ENCODE data around the gene PPP2R5E.

The PPP2R5E gene

DNA sequence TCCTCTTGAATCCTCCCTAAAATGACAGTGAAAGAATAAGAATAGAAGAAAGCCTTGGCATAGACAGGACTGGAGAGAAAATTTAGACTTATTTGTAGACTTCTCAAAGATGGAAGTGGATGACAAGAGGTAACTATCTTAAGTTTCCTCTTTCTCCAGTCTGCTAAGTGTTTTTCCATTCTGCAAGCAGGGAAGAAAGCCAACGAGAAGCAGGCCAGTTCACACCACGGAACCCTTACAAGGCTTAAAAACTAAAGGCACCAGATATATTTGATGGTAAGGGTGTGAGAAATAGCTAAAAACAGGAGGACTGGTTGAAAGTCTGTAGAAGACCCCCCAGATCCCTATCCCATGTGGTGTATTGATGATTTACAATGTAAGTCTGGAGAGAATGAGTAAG, 141.5 kb downstream of the PPP2R5E start:
- H3K27me3 ChIP-seq (ENCODE audit: control insufficient read depth in 5 of 5, insufficient read depth in 4 of 5, low read length in 5 of 5) = no peaks in the 10 kb centered on the region

DNA sequence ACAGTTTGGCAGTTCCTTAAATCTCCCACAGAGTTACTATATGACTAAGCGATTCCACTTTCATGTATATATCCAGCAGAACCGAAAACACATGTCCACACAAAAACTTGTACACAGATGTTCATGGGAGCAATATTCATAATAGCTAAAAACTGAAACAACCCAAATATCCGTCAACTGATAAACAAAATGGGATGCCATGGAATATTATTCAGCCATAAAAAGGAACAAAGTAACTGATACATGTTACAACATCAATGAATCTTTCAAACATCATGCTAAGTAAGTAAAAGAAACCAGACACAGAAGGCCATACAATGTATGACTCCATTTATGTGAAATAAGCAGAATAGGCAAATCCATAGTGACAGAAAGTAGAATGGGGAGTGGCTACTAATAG, 144.2 kb downstream of the PPP2R5E start:
- no peaks in the 10 kb centered on the region for H3K27me3 ChIP-seq (ENCODE audit: control insufficient read depth in 5 of 5, insufficient read depth in 4 of 5, low read length in 5 of 5)
- H3K4me1 ChIP-seq (ENCODE audit: control insufficient read depth in 5 of 5, insufficient read depth in 5 of 5, low read length in 5 of 5) = no peaks in the 10 kb centered on the region
- H3K9ac ChIP-seq (ENCODE audit: low read length in 5 of 5) = no peak overlapping the region
- H3K4me3 ChIP-seq (ENCODE audit: low read depth in 1 of 5, low read length in 5 of 5) = no peak overlapping the region
- no peaks in the 10 kb centered on the region for H3K9me3 ChIP-seq (ENCODE audit: control insufficient read depth in 5 of 5, low read length in 5 of 5)
- peaks cover 7 to 22% (median 8%) of the 10 kb centered on the region in 5 donors for H3K36me3 ChIP-seq (ENCODE audit: control insufficient read depth in 5 of 5, insufficient read depth in 5 of 5, low read length in 5 of 5)
- H3K27ac ChIP-seq (ENCODE audit: low read depth, low read length) = no peak overlapping the region

More for the DNA sequence above, 141.5 kb downstream of the PPP2R5E start:
- H3K27ac ChIP-seq (ENCODE audit: low read depth, low read length) = no peak overlapping the region
- no peaks in the 10 kb centered on the region for H3K4me1 ChIP-seq (ENCODE audit: control insufficient read depth in 5 of 5, insufficient read depth in 5 of 5, low read length in 5 of 5)
- H3K36me3 ChIP-seq (ENCODE audit: control insufficient read depth in 5 of 5, insufficient read depth in 5 of 5, low read length in 5 of 5) = peaks cover 0 to 14% (median 0%) of the 10 kb centered on the region in 5 donors
- H3K9ac ChIP-seq (ENCODE audit: low read length in 5 of 5) = no peak overlapping the region
- H3K9me3 ChIP-seq (ENCODE audit: control insufficient read depth in 5 of 5, low read length in 5 of 5) = no peaks in the 10 kb centered on the region
- H3K4me3 ChIP-seq (ENCODE audit: low read depth in 1 of 5, low read length in 5 of 5) = no peak overlapping the region

DNA sequence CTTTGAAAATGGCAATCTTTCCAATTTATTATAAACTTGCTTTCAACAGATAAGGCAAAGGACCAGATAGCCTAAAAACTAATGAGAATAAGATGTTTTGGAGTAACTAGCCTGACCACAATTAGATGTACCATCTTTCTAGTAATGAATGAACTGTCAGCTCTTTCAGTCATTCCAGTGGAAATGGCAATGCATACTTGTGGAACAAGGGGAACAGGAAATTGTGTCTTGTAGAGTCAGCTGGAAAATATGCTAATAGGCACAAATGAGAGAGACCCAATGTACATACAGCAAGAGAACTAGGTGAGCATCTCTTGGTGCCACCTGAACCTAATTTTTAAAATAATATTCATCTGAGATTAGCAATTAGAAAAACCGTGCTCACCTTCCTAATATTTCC, 148.3 kb downstream of the PPP2R5E start:
- no peak overlapping the region for H3K27ac ChIP-seq (ENCODE audit: low read depth, low read length)
- no peaks in the 10 kb centered on the region for H3K9me3 ChIP-seq (ENCODE audit: control insufficient read depth in 5 of 5, low read length in 5 of 5)
- H3K4me1 ChIP-seq (ENCODE audit: control insufficient read depth in 5 of 5, insufficient read depth in 5 of 5, low read length in 5 of 5) = no peaks in the 10 kb centered on the region
- H3K9ac ChIP-seq (ENCODE audit: low read length in 5 of 5) = no peak overlapping the region
- peaks cover 18 to 30% (median 27%) of the 10 kb centered on the region in 5 donors for H3K36me3 ChIP-seq (ENCODE audit: control insufficient read depth in 5 of 5, insufficient read depth in 5 of 5, low read length in 5 of 5)
- no peaks in the 10 kb centered on the region for H3K27me3 ChIP-seq (ENCODE audit: control insufficient read depth in 5 of 5, insufficient read depth in 4 of 5, low read length in 5 of 5)
- no peak overlapping the region for H3K4me3 ChIP-seq (ENCODE audit: low read depth in 1 of 5, low read length in 5 of 5)

DNA sequence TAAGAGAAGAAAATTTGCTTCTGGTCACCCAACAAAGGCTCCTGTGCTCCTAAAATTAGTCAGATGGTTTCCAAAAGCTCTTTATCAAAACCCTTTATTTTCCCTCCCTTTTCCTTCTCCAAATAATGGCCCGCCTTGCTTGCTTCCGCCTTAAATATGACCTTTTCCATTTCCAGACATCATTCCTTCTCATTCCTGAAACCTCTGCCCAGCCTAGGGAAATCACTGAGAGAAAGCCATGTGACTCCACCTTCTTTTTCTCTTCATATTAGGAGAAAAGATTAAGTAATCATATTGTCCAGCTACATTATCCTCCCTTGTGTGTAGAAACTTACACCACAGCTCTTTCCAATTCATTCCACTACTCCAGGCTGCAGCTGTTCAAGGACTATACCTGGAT, 148.7 kb downstream of the PPP2R5E start:
- Histone ChIP-seq H3K9me3 (ENCODE audit: control insufficient read depth in 5 of 5, low read length in 5 of 5) (no peaks in the 10 kb centered on the region), H3K4me1 (ENCODE audit: control insufficient read depth in 5 of 5, insufficient read depth in 5 of 5, low read length in 5 of 5) (no peaks in the 10 kb centered on the region), H3K27me3 (ENCODE audit: control insufficient read depth in 5 of 5, insufficient read depth in 4 of 5, low read length in 5 of 5) (no peaks in the 10 kb centered on the region), H3K4me3 (ENCODE audit: low read depth in 1 of 5, low read length in 5 of 5) (no peak overlapping the region), H3K27ac (ENCODE audit: low read depth, low read length) (no peak overlapping the region), H3K9ac (ENCODE audit: low read length in 5 of 5) (no peak overlapping the region), H3K36me3 (ENCODE audit: control insufficient read depth in 5 of 5, insufficient read depth in 5 of 5, low read length in 5 of 5) (peaks cover 18 to 30% (median 24%) of the 10 kb centered on the region in 5 donors)

DNA sequence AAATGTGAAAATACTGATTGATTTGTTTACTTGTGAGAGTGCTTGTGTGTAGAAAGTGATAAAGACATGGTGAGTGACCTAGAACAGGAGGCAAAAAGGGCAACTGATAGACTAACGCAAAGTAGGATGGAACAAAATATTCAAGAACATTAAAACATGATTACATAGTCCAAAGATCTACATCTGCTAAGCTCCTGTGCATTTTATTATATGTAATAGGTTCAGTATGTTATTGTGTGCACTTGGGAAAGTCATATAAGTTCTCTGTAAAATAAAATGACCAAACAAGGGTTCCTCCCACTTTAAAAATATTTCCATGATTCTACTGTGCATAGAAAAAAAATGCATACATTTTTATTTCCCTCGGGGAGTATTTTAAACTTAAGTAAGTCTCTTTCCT, 150.2 kb downstream of the PPP2R5E start:
- H3K9me3 ChIP-seq (ENCODE audit: control insufficient read depth in 5 of 5, low read length in 5 of 5) = no peaks in the 10 kb centered on the region
- no peak overlapping the region for H3K27ac ChIP-seq (ENCODE audit: low read depth, low read length)
- no peaks in the 10 kb centered on the region for H3K4me1 ChIP-seq (ENCODE audit: control insufficient read depth in 5 of 5, insufficient read depth in 5 of 5, low read length in 5 of 5)
- H3K36me3 ChIP-seq (ENCODE audit: control insufficient read depth in 5 of 5, insufficient read depth in 5 of 5, low read length in 5 of 5) = peaks cover 20 to 32% (median 23%) of the 10 kb centered on the region in 5 donors
- H3K27me3 ChIP-seq (ENCODE audit: control insufficient read depth in 5 of 5, insufficient read depth in 4 of 5, low read length in 5 of 5) = no peaks in the 10 kb centered on the region
- no peak overlapping the region for H3K9ac ChIP-seq (ENCODE audit: low read length in 5 of 5)
- H3K4me3 ChIP-seq (ENCODE audit: low read depth in 1 of 5, low read length in 5 of 5) = no peak overlapping the region

DNA sequence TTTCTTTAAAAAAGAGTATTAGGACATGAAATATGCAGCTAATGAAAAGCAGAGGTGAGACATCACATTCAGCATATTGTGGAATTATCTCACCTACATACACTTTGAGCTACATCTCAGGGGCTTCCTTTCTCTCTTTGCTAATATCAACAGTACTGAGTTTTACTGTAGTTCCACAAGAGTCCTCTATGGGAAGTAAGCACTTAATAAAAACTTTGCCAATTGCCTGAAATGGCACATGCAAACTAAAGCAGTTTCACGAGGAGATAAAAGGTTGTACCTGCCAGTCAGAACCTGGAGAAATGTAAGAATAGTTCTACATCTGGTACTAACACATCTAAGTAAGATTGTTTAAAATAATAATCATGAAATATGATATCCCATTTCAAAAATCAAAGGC, 150.9 kb downstream of the PPP2R5E start:
- H3K36me3 ChIP-seq (ENCODE audit: control insufficient read depth in 5 of 5, insufficient read depth in 5 of 5, low read length in 5 of 5) = peaks cover 23 to 39% (median 25%) of the 10 kb centered on the region in 5 donors
- no peak overlapping the region for H3K4me3 ChIP-seq (ENCODE audit: low read depth in 1 of 5, low read length in 5 of 5)
- no peak overlapping the region for H3K9ac ChIP-seq (ENCODE audit: low read length in 5 of 5)
- no peaks in the 10 kb centered on the region for H3K4me1 ChIP-seq (ENCODE audit: control insufficient read depth in 5 of 5, insufficient read depth in 5 of 5, low read length in 5 of 5)
- no peaks in the 10 kb centered on the region for H3K9me3 ChIP-seq (ENCODE audit: control insufficient read depth in 5 of 5, low read length in 5 of 5)
- H3K27ac ChIP-seq (ENCODE audit: low read depth, low read length) = no peak overlapping the region
- H3K27me3 ChIP-seq (ENCODE audit: control insufficient read depth in 5 of 5, insufficient read depth in 4 of 5, low read length in 5 of 5) = no peaks in the 10 kb centered on the region

DNA sequence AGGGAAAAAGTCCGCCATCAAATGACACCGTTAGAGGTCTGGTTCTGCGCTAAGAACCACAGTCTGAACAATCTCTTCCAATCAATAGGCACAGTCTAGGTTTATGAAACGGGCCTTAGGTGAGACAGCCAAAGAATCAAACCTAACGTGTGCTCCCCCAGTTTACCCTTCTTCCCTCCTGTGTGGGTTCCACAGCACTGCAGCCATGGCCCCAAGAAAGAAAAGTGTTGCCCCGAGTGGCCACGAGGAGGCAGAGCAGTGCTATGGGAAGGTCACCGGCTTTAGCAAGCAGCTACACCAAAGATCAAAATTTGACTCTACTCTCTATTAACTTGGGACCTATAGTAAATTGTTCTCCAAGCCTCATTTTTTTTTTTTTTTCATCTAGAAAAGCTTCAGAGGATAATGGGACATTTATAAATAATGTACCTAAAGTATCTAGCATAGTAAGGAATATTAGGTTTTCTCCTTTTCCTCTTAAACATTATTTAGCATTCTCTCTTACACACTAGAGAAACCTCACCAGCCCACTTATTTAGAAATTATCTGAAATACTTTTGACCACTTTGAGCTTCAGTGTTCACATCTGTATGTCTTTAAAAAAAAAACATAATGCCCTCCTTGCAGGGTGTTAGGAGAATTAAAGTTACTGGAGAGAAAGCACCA, 154.3 kb downstream of the PPP2R5E start:
- no peaks in the 10 kb centered on the region for H3K4me1 ChIP-seq (ENCODE audit: control insufficient read depth in 5 of 5, insufficient read depth in 5 of 5, low read length in 5 of 5)
- no peaks in the 10 kb centered on the region for H3K9me3 ChIP-seq (ENCODE audit: control insufficient read depth in 5 of 5, low read length in 5 of 5)
- peaks cover 16 to 51% (median 32%) of the 10 kb centered on the region in 5 donors for H3K36me3 ChIP-seq (ENCODE audit: control insufficient read depth in 5 of 5, insufficient read depth in 5 of 5, low read length in 5 of 5)
- no peak overlapping the region for H3K4me3 ChIP-seq (ENCODE audit: low read depth in 1 of 5, low read length in 5 of 5)
- no peaks in the 10 kb centered on the region for H3K27me3 ChIP-seq (ENCODE audit: control insufficient read depth in 5 of 5, insufficient read depth in 4 of 5, low read length in 5 of 5)
- H3K9ac ChIP-seq (ENCODE audit: low read length in 5 of 5) = no peak overlapping the region
- H3K27ac ChIP-seq (ENCODE audit: low read depth, low read length) = no peak overlapping the region

DNA sequence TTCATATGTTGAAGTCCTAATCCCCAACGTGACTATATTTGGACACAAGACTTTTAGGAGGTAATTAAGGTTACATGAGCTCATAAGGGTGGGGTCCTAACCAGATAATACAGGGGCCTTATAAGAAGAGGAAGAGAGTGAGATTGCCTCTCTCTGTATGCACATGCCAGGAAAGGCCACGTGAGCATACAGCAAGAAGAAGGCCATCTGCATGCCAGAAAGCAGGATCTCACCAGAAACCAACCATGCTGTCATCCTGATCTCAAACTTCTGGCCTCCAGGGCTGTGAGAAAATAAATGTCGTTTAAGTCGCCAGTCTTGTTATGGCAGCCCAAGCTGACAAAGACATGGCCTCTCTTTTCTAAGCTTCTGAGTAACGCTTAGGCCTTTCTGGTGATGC, 155.5 kb downstream of the PPP2R5E start:
- no peaks in the 10 kb centered on the region for H3K4me1 ChIP-seq (ENCODE audit: control insufficient read depth in 5 of 5, insufficient read depth in 5 of 5, low read length in 5 of 5)
- no peaks in the 10 kb centered on the region for H3K27me3 ChIP-seq (ENCODE audit: control insufficient read depth in 5 of 5, insufficient read depth in 4 of 5, low read length in 5 of 5)
- no peak overlapping the region for H3K27ac ChIP-seq (ENCODE audit: low read depth, low read length)
- peak overlapping the region in 1 of 5 donors; percentile 13 for H3K9ac ChIP-seq (ENCODE audit: low read length in 5 of 5)
- peaks cover 14 to 50% (median 37%) of the 10 kb centered on the region in 5 donors for H3K36me3 ChIP-seq (ENCODE audit: control insufficient read depth in 5 of 5, insufficient read depth in 5 of 5, low read length in 5 of 5)
- H3K9me3 ChIP-seq (ENCODE audit: control insufficient read depth in 5 of 5, low read length in 5 of 5) = no peaks in the 10 kb centered on the region
- H3K4me3 ChIP-seq (ENCODE audit: low read depth in 1 of 5, low read length in 5 of 5) = no peak overlapping the region

DNA sequence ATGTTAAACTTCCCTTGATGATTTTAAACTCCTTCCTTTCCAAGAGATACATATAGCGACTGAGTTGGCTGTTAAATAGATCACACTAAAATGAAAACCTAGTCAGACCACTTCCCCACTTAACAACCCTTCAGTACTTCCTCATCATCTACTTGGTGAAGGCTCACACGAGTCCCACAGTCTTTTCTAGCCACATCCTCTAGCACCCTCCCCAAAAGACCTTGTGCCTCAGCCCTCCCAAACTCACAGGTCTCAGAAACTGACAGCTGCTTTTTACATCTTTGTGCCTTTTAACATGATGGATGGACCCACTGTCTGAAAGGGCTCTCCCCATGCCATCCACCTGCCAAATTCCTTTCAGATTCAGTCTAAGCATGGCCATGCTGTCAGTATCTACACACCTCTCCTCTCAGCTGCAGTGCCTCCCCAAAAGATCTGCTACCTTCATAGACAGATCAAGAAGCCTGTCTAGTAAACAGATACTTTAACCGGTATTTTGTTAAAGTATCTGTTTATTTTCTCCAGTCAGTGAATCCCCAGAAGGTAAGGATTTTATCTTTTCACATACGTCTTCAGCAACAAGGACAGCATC, 159.3 kb downstream of the PPP2R5E start:
- H3K9me3 ChIP-seq (ENCODE audit: control insufficient read depth in 5 of 5, low read length in 5 of 5) = no peaks in the 10 kb centered on the region
- H3K4me1 ChIP-seq (ENCODE audit: control insufficient read depth in 5 of 5, insufficient read depth in 5 of 5, low read length in 5 of 5) = no peaks in the 10 kb centered on the region
- H3K27me3 ChIP-seq (ENCODE audit: control insufficient read depth in 5 of 5, insufficient read depth in 4 of 5, low read length in 5 of 5) = no peaks in the 10 kb centered on the region
- H3K27ac ChIP-seq (ENCODE audit: low read depth, low read length) = no peak overlapping the region
- H3K9ac ChIP-seq (ENCODE audit: low read length in 5 of 5) = no peak overlapping the region
- no peak overlapping the region for H3K4me3 ChIP-seq (ENCODE audit: low read depth in 1 of 5, low read length in 5 of 5)
- peaks cover 22 to 60% (median 41%) of the 10 kb centered on the region in 5 donors for H3K36me3 ChIP-seq (ENCODE audit: control insufficient read depth in 5 of 5, insufficient read depth in 5 of 5, low read length in 5 of 5)

DNA sequence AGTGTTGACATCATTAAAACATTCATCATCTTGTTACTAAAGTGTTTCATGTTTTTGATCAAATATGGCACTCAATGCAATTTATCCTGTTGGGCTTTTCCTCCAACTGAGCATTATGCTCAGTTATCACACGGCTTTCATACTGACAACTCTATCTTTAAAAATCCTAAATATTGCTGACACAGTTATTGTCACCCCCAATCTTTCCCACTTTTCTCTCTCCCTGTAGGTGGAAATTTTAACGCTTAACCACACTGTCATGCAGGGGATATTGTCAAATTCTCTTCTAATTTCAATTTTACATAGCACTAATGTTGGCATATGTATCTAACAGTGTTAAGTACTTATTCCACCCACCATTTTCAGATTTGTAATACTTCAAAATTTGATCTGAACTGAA, 164.7 kb downstream of the PPP2R5E start:
- Histone ChIP-seq H3K9ac (ENCODE audit: low read length in 5 of 5) (no peak overlapping the region), H3K4me1 (ENCODE audit: control insufficient read depth in 5 of 5, insufficient read depth in 5 of 5, low read length in 5 of 5) (no peaks in the 10 kb centered on the region), H3K36me3 (ENCODE audit: control insufficient read depth in 5 of 5, insufficient read depth in 5 of 5, low read length in 5 of 5) (peaks cover 24 to 44% (median 33%) of the 10 kb centered on the region in 5 donors), H3K27me3 (ENCODE audit: control insufficient read depth in 5 of 5, insufficient read depth in 4 of 5, low read length in 5 of 5) (no peaks in the 10 kb centered on the region), H3K9me3 (ENCODE audit: control insufficient read depth in 5 of 5, low read length in 5 of 5) (no peaks in the 10 kb centered on the region), H3K4me3 (ENCODE audit: low read depth in 1 of 5, low read length in 5 of 5) (no peak overlapping the region), H3K27ac (ENCODE audit: low read depth, low read length) (no peak overlapping the region)

Data from subcutaneous abdominal adipose tissue (tissue), 5 donors.